Stomach (tissue), 4 donors: ENCODE results near the gene GRIK2.

Source experiments
- CTCF ChIP-seq, 7 experiments: fragments of 450-650 bp in 4 of 7; fragments of 200-600 bp in 3 of 7; sonication (generic) in 3 of 7; IDR thresholded peaks; one replicate each; pipeline ENCODE4 v1.5.1; 2016 to 2019; ENCODE audit warnings: antibody characterized with exemption in 7 of 7, control low read depth in 2 of 7, mild to moderate bottlenecking in 1 of 7
- EP300 ChIP-seq: sonication (generic); formaldehyde crosslinking; IDR thresholded peaks from one replicate; pipeline ENCODE4 v1.6.1; 2017; ENCODE audit warnings: antibody characterized with exemption

DNA sequence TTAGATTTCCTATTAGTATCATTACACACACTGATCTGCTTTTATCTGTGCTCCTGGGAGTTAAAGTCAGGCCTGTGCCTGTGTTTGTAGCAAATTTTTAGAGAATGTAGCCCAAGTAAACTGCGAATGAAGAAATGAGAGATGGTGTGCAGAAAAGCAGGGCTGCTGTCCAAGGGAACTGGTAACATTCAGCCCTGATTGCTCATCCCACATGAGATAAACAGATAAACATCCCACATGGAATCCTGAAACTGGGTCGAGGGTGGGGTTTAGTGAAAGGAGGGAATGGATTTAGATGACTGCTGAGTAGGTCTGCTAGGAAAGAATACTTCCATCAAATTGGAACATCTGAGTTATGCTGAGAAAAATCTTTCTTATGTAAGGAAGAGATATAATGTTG lies 69.1 kb downstream of the GRIK2 start:
- TF ChIP-seq CTCF (IDR thresholded peaks at IDR 0.05) (no peak), EP300 (no peak)
